ENCODE measurements around the gene GTPBP2.
"Not testable (repeated sequence)": the region's sequence is repeated elsewhere in the genome, so short reads cannot be mapped to it uniquely, and the experiment has no call there.

Gene GTPBP2

DNA sequence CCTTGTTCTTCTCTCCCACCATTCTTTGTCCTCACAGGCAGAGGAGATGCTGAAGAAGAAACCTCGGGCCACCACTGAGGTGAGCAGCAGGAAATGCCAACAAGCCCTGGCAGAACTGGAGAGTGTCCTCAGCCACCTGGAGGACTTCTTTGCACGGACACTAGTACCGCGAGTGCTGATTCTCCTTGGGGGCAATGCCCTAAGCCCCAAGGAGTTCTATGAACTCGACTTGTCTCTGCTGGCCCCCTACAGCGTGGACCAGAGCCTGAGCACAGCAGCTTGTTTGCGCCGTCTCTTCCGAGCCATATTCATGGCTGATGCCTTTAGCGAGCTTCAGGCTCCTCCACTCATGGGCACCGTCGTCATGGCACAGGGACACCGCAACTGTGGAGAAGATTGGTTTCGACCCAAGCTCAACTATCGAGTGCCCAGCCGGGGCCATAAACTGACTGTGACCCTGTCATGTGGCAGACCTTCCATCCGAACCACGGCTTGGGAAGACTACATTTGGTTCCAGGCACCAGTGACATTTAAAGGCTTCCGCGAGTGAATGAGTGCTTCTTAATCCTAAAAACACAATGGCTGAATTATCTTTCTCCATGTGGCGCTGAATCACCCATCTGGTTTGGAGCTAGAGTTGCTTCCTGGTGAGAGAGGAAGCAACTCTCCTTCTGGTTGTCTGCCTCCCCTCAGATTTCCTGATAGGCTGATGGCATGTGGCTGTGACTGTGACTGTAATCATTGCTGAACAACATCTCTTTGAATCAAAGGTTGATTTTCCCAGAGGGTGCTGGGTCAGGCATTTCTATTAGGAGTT, 11.1 kb upstream of the GTPBP2 start:
- no peak overlapping the region for H3K4me3 ChIP-seq (ENCODE audit: low read depth, low read length)
- in situ Hi-C loops (cut with HindIII; ENCODE audit: low sequenced_read_pairs), result no loop called here
- TF ChIP-seq, protein P1, sequence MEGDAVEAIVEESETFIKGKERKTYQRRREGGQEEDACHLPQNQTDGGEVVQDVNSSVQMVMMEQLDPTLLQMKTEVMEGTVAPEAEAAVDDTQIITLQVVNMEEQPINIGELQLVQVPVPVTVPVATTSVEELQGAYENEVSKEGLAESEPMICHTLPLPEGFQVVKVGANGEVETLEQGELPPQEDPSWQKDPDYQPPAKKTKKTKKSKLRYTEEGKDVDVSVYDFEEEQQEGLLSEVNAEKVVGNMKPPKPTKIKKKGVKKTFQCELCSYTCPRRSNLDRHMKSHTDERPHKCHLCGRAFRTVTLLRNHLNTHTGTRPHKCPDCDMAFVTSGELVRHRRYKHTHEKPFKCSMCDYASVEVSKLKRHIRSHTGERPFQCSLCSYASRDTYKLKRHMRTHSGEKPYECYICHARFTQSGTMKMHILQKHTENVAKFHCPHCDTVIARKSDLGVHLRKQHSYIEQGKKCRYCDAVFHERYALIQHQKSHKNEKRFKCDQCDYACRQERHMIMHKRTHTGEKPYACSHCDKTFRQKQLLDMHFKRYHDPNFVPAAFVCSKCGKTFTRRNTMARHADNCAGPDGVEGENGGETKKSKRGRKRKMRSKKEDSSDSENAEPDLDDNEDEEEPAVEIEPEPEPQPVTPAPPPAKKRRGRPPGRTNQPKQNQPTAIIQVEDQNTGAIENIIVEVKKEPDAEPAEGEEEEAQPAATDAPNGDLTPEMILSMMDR (IDR thresholded peaks at IDR 0.05; ENCODE audit: low read depth, low read length), result no peak
- DNase-seq (ENCODE audit: low read depth, low spot score), result no peak

DNA sequence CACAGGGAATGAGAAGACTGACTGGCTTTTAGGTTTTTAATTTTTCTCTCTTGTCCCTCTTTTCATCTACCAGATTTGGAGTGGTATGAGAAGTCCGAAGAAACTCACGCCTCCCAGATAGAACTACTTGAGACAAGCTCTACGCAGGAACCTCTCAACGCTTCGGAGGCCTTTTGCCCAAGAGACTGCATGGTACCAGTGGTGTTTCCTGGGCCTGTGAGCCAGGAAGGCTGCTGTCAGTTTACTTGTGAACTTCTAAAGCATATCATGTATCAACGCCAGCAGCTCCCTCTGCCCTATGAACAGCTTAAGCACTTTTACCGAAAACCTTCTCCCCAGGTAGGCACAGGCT, 7.2 kb upstream of the GTPBP2 start:
- TF ChIP-seq, protein P1 (IDR thresholded peaks at IDR 0.05; ENCODE audit: low read depth, low read length), result no peak
- DNase-seq (ENCODE audit: low read depth, low spot score), result no peak
- in situ Hi-C loops (cut with HindIII; ENCODE audit: low sequenced_read_pairs), result no loop called here
- peak overlapping the region; percentile 93 for H3K4me3 ChIP-seq (ENCODE audit: low read depth, low read length)

DNA sequence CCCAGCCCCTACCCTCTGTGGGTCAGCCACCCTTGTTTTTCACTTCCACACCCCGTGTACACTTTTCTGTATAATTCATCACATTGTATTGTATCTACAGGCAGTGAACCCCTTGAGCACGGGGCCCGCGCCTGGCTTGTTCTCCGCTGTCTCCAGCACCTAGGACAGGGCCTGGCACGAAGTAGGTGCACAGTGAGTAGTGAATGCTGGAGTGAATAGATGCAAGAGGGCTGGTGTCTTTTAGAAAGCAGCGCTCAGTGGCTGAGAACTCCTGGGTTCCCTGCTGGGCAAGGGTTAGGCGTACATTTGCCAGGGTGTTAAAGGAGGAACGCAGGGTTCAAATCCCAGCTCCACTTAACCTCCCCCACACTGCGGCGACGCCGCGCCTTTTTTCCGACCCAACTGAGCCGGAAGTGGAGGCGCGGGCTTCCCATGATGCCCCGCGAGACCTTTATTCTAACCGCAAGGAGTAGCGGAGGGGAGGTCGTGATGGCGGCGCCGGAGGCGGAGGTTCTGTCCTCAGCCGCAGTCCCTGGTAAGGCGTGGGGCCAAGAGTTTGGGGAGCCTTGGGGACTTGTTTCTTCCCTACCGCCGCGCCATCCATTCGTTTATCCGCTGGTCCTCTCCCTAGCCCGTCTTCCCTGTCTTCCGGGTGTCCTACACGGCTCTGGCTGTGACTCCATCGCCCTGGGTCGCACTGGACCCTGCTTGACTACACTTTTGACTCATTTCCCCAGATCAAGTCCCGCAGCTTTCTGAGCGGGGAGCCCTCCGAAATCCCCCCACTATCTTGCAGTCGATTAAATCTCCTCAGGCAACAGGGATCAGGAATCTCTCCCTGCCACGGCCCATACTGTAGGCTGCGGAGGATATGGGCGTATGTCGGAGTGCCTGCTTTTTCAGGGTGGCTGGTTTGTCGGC, 6.6 kb upstream of the GTPBP2 start, which contains the start of gene MAD2L1BP:
Gene MAD2L1BP, plus strand, starts transcription at position 454 of the 921 bp plus-strand sequence. Its CDS starts 36 bp downstream, at position 490.
- TF ChIP-seq, protein P1 (IDR thresholded peaks at IDR 0.05; ENCODE audit: low read depth, low read length), result no peak
- in situ Hi-C loops (cut with HindIII; ENCODE audit: low sequenced_read_pairs), result no loop called here

DNA sequence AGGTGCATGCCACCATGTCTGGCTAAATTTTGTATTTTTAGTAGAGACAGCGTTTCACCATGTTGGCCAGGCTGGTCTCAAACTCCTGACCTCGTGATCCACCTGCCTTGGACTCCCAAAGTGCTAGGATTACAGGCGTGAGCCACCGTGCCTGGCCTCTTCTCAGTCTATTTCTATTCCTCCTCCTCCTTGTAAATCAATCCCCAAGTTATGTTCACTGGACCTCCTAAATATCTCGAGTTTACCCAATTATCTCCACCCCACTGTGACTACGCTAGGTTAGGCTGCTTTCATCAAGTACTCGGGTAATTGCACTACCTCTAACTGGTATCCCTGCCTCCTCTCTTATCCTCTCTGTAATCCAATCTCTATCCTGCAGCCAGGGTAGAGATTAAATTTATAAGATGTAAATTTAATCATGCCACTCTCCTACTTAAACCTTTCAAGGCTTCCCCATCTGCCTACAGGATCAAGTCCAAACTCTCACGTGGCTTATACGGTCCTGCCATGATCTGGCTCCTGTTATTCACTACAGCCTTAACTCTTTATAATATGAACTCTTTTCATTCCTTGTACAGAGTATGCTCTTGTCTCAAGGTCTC, 5.7 kb upstream of the GTPBP2 start:
- H3K4me3 ChIP-seq (ENCODE audit: low read depth, low read length), result no peak overlapping the region
- DNase-seq (ENCODE audit: low read depth, low spot score), result no peak
- TF ChIP-seq, protein P1 (IDR thresholded peaks at IDR 0.05; ENCODE audit: low read depth, low read length), result no peak
- in situ Hi-C loops (cut with HindIII; ENCODE audit: low sequenced_read_pairs), result no loop called here

More for the DNA sequence above, 6.6 kb upstream of the GTPBP2 start, which contains the start of gene MAD2L1BP:
- DNase-seq (ENCODE audit: low read depth, low spot score), result peak; percentile 72
- peak within 1 kb of the TSS; percentile 93 for H3K4me3 ChIP-seq (ENCODE audit: low read depth, low read length)

DNA sequence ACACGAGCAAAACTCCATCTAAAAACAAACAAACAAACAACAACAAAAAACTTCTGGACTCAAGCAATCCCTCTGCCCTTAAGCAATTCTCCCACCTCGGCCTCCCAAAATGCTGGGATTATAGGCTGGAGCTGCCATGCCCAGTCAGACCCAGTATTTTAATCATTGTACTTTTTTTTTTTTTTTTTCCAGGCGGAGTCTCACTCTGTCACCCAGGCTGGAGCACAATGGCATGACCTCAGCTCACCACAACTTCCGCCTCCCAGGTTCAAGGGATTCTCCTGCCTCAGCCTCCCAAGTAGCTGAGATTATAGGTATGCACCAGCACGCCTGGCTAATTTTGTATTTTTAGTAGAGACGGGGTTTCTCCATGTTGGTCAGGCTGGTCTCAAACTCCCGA, 3.9 kb upstream of the GTPBP2 start:
- in situ Hi-C loops (cut with HindIII; ENCODE audit: low sequenced_read_pairs); H3K4me3 ChIP-seq (ENCODE audit: low read depth, low read length); DNase-seq (ENCODE audit: low read depth, low spot score): not testable (repeated sequence)

DNA sequence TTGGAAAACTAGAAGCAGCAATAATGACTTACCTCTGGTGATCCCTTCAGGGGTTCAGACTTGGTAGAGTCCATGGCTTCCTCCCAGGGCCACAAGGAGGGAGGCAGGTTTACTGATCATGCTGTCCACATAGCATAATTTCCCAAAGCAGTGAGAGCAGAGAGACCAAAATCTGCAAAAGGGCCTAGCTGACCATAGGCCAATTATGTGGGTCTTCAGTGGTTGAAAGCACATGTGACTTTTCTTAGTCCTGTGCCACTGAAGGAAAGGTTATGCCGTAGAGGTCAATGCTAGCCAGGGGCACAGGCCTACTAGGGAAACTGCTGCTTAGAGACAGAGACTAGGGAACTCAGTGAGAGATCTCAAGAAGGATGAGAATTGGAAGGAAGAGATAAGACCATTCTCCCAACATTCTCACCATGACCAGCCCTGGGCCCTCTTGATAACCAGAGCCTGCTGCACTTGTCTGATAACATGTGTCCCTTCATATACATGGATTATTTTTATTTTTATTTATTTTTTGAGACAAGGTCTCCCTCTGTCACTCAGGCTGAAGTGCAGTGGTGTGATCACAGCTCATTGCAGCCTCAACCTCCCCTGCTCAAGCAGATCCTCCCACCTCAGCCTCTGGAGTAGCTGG, 2.0 kb upstream of the GTPBP2 start:
- no peak overlapping the region for H3K4me3 ChIP-seq (ENCODE audit: low read depth, low read length)
- TF ChIP-seq, protein P1 (IDR thresholded peaks at IDR 0.05; ENCODE audit: low read depth, low read length), result no peak
- DNase-seq (ENCODE audit: low read depth, low spot score), result no peak
- in situ Hi-C loops (cut with HindIII; ENCODE audit: low sequenced_read_pairs), result no loop called here

Data from astrocyte of the spinal cord (primary cell).